ENCODE data around the gene C11orf58. TPM values are rescaled to one million over a fixed set of nuclear protein-coding genes. Genes with fewer than 3 reads are reported as not detected.

Gene C11orf58
- total RNA-seq, 1 experiment from 2014 or later, result 127 TPM

DNA sequence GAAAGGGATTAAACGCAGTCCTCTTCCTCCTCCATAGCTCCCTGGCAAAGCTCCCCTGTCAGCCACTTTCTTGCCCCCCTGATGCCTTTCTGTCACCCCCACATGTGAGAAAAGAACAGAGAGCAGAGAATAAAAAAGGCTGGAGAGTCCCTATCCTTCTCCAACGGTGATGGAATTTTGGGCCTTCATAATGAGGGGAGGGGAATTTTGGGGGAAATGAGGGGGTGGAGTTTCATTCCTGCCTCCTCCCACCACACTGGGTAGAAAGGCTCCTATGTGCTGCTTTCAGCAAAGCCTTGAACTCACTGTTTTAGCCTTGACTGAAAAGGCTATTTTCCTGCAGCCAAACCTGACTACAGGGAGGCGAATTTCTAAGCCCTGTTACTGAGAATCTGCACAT, 59.3 kb downstream of the C11orf58 start:
- Histone ChIP-seq H4K20me1 (ENCODE audit: insufficient read depth, low read depth, low read length) (no peaks in the 10 kb centered on the region), H3K9ac (ENCODE audit: low read length) (no peak overlapping the region), H3K4me1 (ENCODE audit: low read length) (no peaks in the 10 kb centered on the region), H2AFZ (ENCODE audit: low read length) (no peak overlapping the region), H3K79me2 (ENCODE audit: low read length) (no peaks in the 10 kb centered on the region), H3K4me3 (ENCODE audit: low read length) (no peak overlapping the region), H3K27ac (ENCODE audit: low read length) (no peak overlapping the region), H3K4me2 (ENCODE audit: low read depth, low read length, poor library complexity, severe bottlenecking) (no peak overlapping the region), H3K9me2 (replicated peaks; ENCODE audit: insufficient read depth, low read length) (no peaks in the 10 kb centered on the region), H3K9me3 (ENCODE audit: low read length) (no peaks in the 10 kb centered on the region), H3K27me3 (ENCODE audit: low read length) (no peaks in the 10 kb centered on the region), H3K36me3 (ENCODE audit: insufficient read depth, low read length) (no peaks in the 10 kb centered on the region)
- DNase-seq, result no peak

DNA sequence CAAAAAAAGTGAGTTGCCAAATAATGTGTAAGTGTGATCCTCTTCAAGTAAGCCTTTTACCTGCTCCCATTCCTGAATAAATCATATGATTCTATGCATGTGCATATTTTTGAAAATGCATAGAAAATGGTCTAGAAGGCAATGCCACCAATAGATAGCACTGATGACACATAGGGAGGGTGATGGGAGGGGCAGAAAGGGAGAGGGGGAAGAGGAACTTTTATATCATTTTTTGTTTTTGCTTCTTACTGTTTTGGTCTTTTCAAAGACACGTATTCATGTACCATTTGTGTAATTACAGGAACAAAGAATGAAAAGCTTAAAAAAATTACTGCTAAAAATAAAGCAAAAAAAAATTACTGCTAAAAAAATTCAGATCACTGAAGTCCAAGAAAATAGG, 60.8 kb downstream of the C11orf58 start:
- Histone ChIP-seq H3K9me2 (replicated peaks; ENCODE audit: insufficient read depth, low read length) (no peaks in the 10 kb centered on the region), H3K36me3 (ENCODE audit: insufficient read depth, low read length) (no peaks in the 10 kb centered on the region), H3K27me3 (ENCODE audit: low read length) (no peaks in the 10 kb centered on the region), H3K9ac (ENCODE audit: low read length) (no peak overlapping the region), H3K9me3 (ENCODE audit: low read length) (no peaks in the 10 kb centered on the region), H3K79me2 (ENCODE audit: low read length) (no peaks in the 10 kb centered on the region), H3K4me2 (ENCODE audit: low read depth, low read length, poor library complexity, severe bottlenecking) (no peak overlapping the region), H3K4me1 (ENCODE audit: low read length) (no peaks in the 10 kb centered on the region), H3K27ac (ENCODE audit: low read length) (no peak overlapping the region), H3K4me3 (ENCODE audit: low read length) (no peak overlapping the region), H4K20me1 (ENCODE audit: insufficient read depth, low read depth, low read length) (no peaks in the 10 kb centered on the region), H2AFZ (ENCODE audit: low read length) (no peak overlapping the region)
- DNase-seq, result no peak

DNA sequence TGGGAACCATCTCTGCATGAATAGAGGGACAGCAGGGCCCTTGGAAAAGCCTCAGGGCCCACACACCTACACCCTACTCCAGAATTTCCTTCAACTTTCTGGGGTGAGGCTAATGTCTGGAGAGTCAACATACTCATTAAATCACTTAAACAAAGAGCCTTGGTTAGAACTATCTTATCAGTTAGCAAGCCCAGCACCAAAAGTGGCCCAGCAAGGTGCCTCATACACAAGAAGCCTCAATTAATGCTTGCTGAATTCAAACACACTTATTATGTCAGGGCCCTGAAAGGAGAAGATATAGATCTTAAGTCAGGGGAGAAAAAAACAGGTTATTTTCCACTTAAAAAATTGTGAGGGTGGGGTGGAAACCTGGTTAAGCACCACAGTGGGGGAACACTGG, 61.4 kb downstream of the C11orf58 start:
- H3K4me3 ChIP-seq (ENCODE audit: low read length), result no peak overlapping the region
- H3K9me3 ChIP-seq (ENCODE audit: low read length), result no peaks in the 10 kb centered on the region
- no peak for DNase-seq
- H3K9ac ChIP-seq (ENCODE audit: low read length), result no peak overlapping the region
- H2AFZ ChIP-seq (ENCODE audit: low read length), result no peak overlapping the region
- H3K36me3 ChIP-seq (ENCODE audit: insufficient read depth, low read length), result no peaks in the 10 kb centered on the region
- no peaks in the 10 kb centered on the region for H3K27me3 ChIP-seq (ENCODE audit: low read length)
- no peaks in the 10 kb centered on the region for H3K79me2 ChIP-seq (ENCODE audit: low read length)
- H3K27ac ChIP-seq (ENCODE audit: low read length), result no peak overlapping the region
- H3K4me1 ChIP-seq (ENCODE audit: low read length), result no peaks in the 10 kb centered on the region
- H3K4me2 ChIP-seq (ENCODE audit: low read depth, low read length, poor library complexity, severe bottlenecking), result no peak overlapping the region
- no peaks in the 10 kb centered on the region for H4K20me1 ChIP-seq (ENCODE audit: insufficient read depth, low read depth, low read length)
- H3K9me2 ChIP-seq (replicated peaks; ENCODE audit: insufficient read depth, low read length), result no peaks in the 10 kb centered on the region

DNA sequence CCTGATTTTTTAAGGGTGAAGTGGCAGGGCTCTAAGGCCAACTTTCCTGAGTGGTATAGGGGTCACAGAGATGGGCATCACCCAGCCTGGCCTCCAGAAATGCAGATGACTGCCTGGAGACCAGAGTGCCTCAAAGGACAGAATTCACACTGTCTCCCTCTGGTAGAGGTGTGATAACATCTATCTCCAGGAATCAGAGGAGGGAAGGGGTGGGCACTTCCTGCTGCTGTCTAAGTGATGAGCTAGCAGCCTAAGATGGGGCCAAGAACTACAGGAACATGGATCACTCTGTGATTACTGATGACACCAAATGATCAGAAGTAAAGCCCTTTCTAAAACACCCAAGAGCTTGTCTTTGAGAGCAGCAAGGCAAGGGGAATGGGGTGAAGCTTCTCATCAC, 61.9 kb downstream of the C11orf58 start:
- Histone ChIP-seq H2AFZ (ENCODE audit: low read length) (no peak overlapping the region), H3K4me1 (ENCODE audit: low read length) (no peaks in the 10 kb centered on the region), H3K79me2 (ENCODE audit: low read length) (no peaks in the 10 kb centered on the region), H3K36me3 (ENCODE audit: insufficient read depth, low read length) (no peaks in the 10 kb centered on the region), H3K9ac (ENCODE audit: low read length) (no peak overlapping the region), H3K9me2 (replicated peaks; ENCODE audit: insufficient read depth, low read length) (no peaks in the 10 kb centered on the region), H3K27me3 (ENCODE audit: low read length) (no peaks in the 10 kb centered on the region), H4K20me1 (ENCODE audit: insufficient read depth, low read depth, low read length) (no peaks in the 10 kb centered on the region), H3K4me3 (ENCODE audit: low read length) (no peak overlapping the region), H3K4me2 (ENCODE audit: low read depth, low read length, poor library complexity, severe bottlenecking) (no peak overlapping the region), H3K27ac (ENCODE audit: low read length) (no peak overlapping the region), H3K9me3 (ENCODE audit: low read length) (no peaks in the 10 kb centered on the region)
- DNase-seq, result no peak

DNA sequence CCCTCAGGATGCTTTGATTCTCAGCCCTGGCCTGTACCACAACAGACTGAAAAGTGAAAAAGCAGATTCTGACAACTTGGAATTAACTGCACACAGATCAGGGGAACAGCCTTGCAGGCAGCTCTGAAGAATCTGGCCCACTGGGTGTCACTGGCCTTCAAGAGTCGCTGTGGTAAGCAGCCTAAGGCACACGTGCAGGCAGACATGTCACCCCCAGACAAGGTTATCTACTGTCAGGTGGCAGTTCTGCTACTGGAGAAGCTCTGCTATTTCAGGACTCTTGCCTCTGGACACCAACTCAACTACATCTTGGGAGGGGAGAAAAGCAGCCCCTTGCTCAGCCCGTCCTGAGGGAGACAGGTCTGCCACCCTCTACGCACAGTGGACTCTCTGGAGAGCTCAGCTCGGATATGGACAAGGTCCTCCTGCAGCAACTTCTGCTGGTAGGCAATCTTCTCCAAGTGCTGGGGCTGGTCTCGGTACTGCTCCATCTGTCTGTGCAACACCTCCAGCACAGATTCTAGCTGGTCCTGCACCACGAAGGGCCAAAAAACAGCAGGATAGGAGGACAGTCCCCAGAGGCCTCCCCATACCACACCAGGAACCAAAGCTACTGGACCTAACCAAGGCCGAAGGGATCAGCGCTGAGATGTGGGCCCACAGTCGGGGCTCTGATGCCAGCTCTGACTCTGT, 63.0 kb downstream of the C11orf58 start:
- Histone ChIP-seq H3K9ac (ENCODE audit: low read length) (no peak overlapping the region), H2AFZ (ENCODE audit: low read length) (no peak overlapping the region), H3K36me3 (ENCODE audit: insufficient read depth, low read length) (no peaks in the 10 kb centered on the region), H3K4me3 (ENCODE audit: low read length) (no peak overlapping the region), H3K79me2 (ENCODE audit: low read length) (no peaks in the 10 kb centered on the region), H4K20me1 (ENCODE audit: insufficient read depth, low read depth, low read length) (no peaks in the 10 kb centered on the region), H3K9me2 (replicated peaks; ENCODE audit: insufficient read depth, low read length) (no peaks in the 10 kb centered on the region), H3K9me3 (ENCODE audit: low read length) (no peaks in the 10 kb centered on the region), H3K27ac (ENCODE audit: low read length) (no peak overlapping the region), H3K4me1 (ENCODE audit: low read length) (no peaks in the 10 kb centered on the region), H3K27me3 (ENCODE audit: low read length) (no peaks in the 10 kb centered on the region), H3K4me2 (ENCODE audit: low read depth, low read length, poor library complexity, severe bottlenecking) (no peak overlapping the region)
- DNase-seq, result no peak

DNA sequence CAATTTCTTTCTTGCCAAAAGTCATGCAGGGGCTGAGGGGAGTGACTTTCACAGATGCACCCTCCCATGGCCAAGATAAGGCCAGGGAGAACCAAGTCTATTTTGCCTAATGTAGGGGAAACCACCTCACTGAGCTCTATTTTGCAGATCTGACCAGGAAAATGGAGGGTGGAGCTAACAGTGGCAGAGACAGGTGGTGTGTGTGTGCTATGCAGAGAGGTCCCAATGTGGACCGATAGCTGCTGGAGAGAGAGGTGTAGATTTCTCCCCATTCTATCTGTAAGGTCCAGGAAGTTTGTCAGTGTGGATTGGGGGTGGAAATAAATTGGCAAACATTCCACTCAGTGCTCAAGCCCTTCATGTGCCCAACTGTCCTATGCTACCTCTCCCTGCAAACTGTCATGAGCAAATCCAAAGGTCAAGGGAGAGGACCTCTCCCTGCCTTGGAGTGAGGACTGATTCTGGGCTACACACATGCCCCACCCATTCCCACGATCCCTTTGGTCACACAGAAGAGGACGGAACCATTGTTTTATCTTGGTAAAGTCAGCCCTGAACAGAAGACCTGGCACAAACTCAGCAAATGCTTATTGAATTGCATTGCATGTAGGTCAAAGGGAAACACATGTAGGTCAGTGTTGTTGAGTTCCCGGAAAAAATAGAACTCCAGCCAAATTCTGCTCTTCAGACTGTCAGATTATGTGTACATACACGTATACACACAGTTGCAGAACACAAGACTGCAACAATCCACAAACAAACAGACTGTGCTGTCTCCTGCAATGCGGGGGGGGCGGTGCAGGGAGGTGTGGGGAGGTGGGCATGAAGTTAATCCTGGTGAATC, 65.9 kb downstream of the C11orf58 start:
- Histone ChIP-seq H3K4me2 (ENCODE audit: low read depth, low read length, poor library complexity, severe bottlenecking) (no peak overlapping the region), H4K20me1 (ENCODE audit: insufficient read depth, low read depth, low read length) (no peaks in the 10 kb centered on the region), H3K4me1 (ENCODE audit: low read length) (no peaks in the 10 kb centered on the region), H3K79me2 (ENCODE audit: low read length) (no peaks in the 10 kb centered on the region), H3K4me3 (ENCODE audit: low read length) (no peak overlapping the region), H3K9ac (ENCODE audit: low read length) (no peak overlapping the region), H3K27me3 (ENCODE audit: low read length) (no peaks in the 10 kb centered on the region), H3K9me3 (ENCODE audit: low read length) (no peaks in the 10 kb centered on the region), H2AFZ (ENCODE audit: low read length) (no peak overlapping the region), H3K36me3 (ENCODE audit: insufficient read depth, low read length) (no peaks in the 10 kb centered on the region), H3K27ac (ENCODE audit: low read length) (no peak overlapping the region), H3K9me2 (replicated peaks; ENCODE audit: insufficient read depth, low read length) (no peaks in the 10 kb centered on the region)
- DNase-seq, result no peak

DNA sequence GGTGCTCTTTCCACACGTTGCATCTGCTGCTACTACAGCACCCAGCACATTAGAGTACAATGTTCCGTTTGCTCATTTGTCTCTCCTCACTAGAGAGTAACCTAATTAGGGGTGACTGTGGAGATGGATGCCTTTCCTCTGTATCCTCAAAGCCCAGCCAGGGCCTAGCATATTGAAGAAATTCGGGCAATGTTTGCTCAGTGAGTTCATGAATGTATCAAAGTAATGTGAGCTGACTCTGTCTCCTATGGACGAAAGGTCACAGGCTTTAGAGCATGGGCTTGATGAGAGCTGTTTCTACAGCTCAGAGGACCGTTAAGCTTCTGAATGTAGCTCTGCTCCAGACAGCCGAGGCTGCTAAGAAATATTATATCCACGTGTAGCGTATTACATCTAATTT, 67.5 kb downstream of the C11orf58 start:
- H3K79me2 ChIP-seq (ENCODE audit: low read length), result no peaks in the 10 kb centered on the region
- H3K9ac ChIP-seq (ENCODE audit: low read length), result no peak overlapping the region
- no peaks in the 10 kb centered on the region for H3K4me1 ChIP-seq (ENCODE audit: low read length)
- no peak overlapping the region for H3K27ac ChIP-seq (ENCODE audit: low read length)
- no peak for DNase-seq
- no peak overlapping the region for H3K4me3 ChIP-seq (ENCODE audit: low read length)
- no peaks in the 10 kb centered on the region for H3K9me2 ChIP-seq (replicated peaks; ENCODE audit: insufficient read depth, low read length)
- H4K20me1 ChIP-seq (ENCODE audit: insufficient read depth, low read depth, low read length), result no peaks in the 10 kb centered on the region
- no peaks in the 10 kb centered on the region for H3K9me3 ChIP-seq (ENCODE audit: low read length)
- H3K36me3 ChIP-seq (ENCODE audit: insufficient read depth, low read length), result no peaks in the 10 kb centered on the region
- no peak overlapping the region for H3K4me2 ChIP-seq (ENCODE audit: low read depth, low read length, poor library complexity, severe bottlenecking)
- H3K27me3 ChIP-seq (ENCODE audit: low read length), result no peaks in the 10 kb centered on the region
- H2AFZ ChIP-seq (ENCODE audit: low read length), result no peak overlapping the region

DNA sequence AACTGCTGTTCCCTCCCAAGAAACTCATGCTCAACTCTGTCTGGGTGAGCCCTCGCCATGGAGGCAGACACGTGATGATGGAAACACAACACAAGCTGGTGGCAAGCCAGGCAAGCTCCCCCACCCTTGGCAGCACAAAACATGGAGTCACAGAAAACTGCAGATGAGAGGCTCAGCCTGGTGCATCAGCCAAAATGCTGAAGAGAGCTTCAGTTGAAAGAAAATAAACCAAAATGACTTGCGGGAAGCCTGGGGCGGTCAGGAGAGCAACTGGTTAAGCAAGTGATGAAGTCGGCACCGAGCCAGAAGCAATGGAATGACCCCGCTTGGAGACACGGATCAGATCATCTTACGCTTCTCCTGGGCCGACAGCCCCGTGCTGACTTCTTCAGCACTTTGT, 68.3 kb downstream of the C11orf58 start:
- no peaks in the 10 kb centered on the region for H3K4me1 ChIP-seq (ENCODE audit: low read length)
- H3K27me3 ChIP-seq (ENCODE audit: low read length), result no peaks in the 10 kb centered on the region
- no peaks in the 10 kb centered on the region for H3K9me3 ChIP-seq (ENCODE audit: low read length)
- no peak overlapping the region for H3K9ac ChIP-seq (ENCODE audit: low read length)
- no peak overlapping the region for H3K27ac ChIP-seq (ENCODE audit: low read length)
- no peak overlapping the region for H3K4me2 ChIP-seq (ENCODE audit: low read depth, low read length, poor library complexity, severe bottlenecking)
- H3K4me3 ChIP-seq (ENCODE audit: low read length), result no peak overlapping the region
- H2AFZ ChIP-seq (ENCODE audit: low read length), result no peak overlapping the region
- DNase-seq, result no peak
- H3K9me2 ChIP-seq (replicated peaks; ENCODE audit: insufficient read depth, low read length), result no peaks in the 10 kb centered on the region
- no peaks in the 10 kb centered on the region for H3K79me2 ChIP-seq (ENCODE audit: low read length)
- H3K36me3 ChIP-seq (ENCODE audit: insufficient read depth, low read length), result no peaks in the 10 kb centered on the region
- H4K20me1 ChIP-seq (ENCODE audit: insufficient read depth, low read depth, low read length), result no peaks in the 10 kb centered on the region
